ENCODE measurements around the gene MYO1E.

The MYO1E gene

DNA sequence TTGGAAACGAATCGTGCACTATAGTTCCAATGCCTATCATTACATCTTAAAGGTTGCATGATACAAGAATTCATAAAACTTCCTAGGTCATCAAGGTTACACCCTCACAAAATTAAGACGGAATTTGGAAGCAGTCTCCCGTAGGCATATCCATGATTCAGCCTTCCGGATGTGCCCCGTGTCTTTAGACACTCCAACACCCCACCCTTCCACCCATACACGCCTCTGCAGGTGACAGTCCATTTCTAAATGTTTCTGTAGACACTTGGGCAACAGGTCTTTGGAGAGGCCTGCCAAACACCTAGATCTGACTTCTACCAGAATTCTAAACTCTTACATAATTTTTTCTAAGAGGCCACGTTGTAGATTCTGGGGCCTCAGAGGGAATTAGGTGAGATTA lies 116.2 kb downstream of the MYO1E start:
- DNase-seq = no peak

DNA sequence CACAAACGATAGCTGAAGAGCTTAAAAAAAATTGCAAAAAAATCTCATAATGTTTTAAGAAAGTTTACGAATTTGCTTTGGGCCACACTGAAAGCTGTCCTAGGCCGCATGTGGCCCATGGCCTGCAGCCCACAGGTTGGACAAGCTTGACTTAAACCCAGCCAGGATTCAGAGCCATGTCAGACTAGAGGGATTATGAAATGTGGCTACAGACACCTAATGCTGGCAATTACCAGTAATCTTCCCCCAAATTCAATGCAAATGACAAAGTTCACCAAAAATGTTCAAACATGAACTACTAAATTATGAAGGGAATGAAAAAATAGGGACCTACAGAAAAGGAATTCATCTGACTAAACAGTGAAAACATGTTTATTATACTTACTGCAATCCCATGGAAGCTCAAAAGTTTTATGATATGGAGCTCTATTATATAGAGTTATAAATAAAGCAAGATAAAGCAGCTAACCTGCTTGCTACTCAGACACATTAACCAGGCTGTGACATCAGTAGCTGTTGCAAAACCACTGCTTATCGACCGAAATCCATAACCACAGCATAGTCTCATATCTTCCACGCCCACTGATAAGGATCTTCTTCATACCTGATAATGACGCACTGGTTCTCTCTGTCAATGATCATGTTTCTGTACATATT lies 116.9 kb downstream of the MYO1E start:
- no peak for DNase-seq

DNA sequence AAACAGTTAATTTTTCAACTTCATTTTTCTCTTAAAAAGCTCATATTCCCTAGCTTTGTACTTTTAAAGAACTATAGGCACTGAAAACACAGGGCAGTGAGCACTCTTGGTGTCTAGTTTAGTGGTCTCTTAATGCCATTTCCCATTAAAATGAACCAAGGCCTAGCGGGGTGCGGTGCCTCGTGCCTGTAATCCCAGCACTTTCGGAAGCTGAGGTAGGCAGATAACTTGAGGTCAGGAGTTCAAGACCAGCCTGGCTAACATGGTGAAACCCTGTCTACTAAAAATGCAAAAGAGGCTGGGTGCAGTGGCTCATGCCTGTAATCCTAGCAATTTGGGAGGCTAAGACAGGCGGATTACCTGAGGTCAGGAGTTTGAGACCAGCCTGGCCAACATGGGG lies 120.5 kb downstream of the MYO1E start:
- no peak for DNase-seq

GRCh38 chr15:59251001-59251845 lies 121.4 kb downstream of the MYO1E start:
- no peak for DNase-seq

- DNase-seq = no peak
Measured at GRCh38 chr15:59250249-59250648, 122.4 kb downstream of the MYO1E start.

DNA sequence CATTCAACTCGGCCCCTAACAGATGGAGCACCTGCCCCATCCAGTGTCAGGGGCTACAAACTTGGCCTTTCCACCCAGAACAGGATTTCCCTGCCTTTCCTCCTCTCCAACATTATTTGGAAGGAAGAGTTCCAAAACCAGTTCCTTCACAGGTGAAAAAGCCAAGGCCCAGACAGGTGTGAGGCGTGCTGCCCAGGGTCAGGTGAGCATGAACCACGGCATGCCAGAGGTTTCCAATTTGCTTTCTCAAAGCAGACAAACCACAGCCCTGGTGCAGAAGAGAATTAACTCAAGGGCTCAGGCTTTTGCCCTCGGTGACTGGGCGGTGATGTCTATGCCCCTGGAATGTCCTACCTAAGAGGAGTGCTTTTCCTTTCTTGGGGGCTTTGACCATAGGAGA lies 122.9 kb downstream of the MYO1E start:
- DNase-seq = no peak

GRCh38 chr15:59247364-59247763 lies 125.3 kb downstream of the MYO1E start:
- DNase-seq = peak; percentile 70

GRCh38 chr15:59245559-59245958 lies 127.1 kb downstream of the MYO1E start:
- no peak for DNase-seq

DNA sequence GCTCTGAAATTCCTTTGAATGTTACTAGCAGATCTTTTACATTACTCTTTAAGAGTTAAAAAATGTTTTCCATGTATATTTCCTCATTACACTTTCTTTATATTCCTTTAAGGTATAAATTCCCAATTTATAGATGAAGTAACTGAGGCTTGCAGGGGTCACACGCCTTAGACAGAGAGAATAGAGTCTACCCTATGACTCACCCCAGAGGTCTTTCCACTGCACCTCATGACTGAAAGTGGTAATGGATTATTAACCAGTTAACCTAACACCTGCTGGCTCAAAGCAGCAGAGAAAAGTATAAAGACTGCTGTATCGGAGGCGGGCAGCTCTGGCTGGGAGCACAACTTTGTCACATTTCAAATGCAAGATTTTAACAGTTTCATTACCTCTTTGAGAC lies 128.3 kb downstream of the MYO1E start:
- no peak for DNase-seq

DNA sequence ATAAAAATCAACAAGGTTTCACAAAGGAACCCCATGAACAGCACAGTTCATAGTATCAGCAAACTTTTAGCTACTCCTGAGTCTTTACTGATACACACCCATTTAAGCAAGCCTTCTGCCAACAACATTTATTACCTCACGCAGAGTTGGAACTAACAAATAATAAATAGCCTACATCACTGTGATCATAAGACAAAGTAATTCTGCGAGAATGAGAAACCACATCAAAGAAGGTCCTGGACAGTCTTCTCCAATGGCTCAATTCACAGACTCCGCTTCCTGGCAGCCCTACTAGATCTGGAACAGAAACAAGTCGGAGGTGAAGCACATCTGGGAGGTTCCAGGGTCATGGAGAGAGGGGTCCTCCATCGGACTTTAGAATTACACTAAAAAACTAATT lies 129.0 kb downstream of the MYO1E start:
- DNase-seq = no peak

DNA sequence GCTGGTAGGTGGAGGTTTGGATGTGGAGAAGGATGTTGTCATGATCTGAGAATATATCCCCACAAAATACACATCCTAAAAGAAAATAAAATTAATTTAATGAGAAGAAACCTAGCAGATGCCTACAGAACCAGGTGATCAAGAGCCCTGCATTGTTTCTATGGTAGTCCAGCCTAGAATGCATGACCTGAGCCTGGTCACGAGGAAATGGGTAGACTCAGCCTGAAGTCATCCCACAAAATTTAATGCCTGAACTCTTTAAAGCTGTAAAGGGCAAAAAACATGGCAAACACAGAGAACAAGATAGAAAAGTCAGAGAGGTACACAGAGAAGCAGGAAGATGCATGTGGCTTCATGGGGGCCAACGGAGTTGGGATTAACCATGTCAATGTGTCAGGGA lies 130.0 kb downstream of the MYO1E start:
- no peak for DNase-seq

DNA sequence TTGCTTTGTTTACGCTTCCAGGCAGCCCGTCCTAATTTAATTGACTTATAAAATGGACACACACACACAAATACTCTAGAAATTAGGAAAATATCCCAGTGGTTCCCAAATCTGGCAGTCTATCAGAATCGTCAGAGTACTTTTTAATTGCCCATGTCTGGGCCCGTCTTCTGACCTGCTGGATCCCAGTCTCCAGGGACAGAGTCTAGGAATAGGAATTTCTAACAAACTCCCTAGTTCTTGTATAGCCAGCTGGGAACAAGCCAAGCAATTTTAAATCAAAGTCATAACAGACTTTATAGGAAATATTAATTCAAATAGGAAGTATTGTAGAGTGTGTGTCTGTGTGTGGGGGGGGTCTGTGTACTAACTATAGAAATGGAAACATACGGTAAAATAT lies 132.6 kb downstream of the MYO1E start:
- no peak for DNase-seq

DNA sequence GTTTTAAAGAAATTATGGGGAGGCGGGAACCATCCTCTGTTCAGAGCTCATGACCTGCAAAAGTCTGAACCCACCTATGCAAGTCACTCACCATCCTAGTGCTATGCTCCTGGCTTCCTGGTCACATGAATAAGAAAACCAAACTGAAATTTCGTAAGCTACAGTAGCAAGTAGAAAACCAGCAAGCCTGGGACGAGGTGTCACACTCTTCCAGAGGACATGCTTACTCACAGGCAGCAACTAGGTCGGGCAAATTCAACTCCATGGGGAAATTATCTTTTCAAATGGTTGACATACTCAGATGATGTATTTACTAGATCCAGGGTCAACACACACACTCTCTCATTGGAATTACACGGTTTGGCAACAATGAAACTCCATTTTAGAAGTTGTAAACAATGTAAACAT lies 134.7 kb downstream of the MYO1E start:
- DNase-seq = no peak

- DNase-seq = no peak
Measured at GRCh38 chr15:59237119-59237855, 135.4 kb downstream of the MYO1E start.

DNA sequence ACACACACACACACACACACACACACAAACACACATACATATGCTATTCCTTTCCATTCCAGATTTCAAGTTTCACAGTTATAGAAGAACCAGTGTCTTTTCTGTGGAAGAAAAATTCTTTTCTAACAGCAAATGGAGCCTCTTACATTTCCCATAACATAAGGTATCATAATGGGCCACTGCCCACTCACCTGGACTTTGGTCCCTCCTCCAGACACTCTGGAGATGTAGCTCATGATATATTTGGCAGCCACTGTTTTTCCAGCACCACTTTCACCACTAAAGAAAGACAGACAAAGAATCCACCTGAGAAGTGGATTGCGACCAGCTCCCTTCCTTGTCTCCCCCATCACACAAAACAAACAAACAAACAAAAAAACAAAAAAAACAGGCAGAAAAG lies 136.3 kb downstream of the MYO1E start:
- DNase-seq = no peak

DNA sequence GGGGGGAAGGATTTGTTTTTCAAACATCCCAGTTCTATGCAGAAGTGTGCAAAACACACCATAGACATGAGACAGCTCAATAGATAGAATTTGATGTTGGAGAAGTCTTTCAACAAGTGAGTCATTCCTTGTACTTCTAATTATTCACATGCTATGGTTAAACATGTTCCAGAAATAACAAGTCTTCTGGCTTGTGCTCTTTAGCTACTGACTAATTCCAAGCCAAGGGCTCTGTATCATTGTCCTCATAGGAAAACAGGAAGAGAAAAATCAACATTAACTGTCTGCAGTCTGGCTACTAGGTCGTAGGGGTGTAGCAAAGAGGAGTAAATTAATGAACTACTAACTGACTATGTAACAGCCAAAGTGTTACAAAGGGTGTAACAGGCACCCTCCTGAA lies 140.2 kb downstream of the MYO1E start:
- DNase-seq = peak; percentile 93

DNA sequence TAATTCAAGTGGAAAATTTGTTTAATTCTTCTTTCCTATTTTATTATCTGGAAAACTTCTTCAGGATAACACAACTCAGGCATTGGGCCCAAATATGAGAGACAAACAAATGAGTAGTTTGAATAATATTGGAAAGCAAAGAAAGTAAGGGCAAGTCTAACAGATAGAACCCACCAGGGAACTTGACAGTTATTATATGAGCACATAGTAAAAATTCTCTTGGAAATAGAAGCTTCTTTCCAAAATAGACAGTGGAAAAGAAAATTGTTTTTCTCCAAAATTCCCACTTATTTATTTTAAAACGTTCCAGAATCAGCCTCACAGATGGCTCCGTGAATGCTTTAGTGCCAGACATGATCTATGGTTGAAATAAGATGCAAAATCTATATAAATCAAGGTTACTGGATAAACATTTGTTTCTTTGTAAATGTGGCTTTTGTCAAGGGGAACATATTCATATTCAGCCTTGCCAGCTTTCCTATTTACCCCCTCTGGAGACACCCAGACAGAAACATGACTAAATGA lies 142.1 kb downstream of the MYO1E start:
- DNase-seq = no peak

GRCh38 chr15:59229453-59229852 lies 143.2 kb downstream of the MYO1E start:
- DNase-seq = no peak

DNA sequence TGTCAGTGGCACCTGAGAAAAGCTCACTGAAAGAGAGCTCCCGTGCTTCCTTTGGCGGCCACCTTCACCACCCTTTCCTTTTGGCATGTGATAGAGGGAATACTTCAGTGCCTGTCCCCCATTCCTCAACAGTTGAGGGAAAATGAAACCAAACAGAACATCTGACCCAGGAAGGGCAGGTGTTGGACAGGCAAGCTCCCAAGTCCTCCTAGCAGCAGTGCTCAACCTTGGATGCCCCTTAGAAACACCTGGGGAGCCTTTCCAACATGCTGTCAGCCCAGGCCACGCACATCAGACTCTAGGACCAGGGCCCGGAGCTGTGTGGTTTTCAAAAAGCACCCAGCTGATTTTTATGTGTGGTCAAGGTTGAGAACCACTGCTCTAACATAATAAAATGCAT lies 143.7 kb downstream of the MYO1E start:
- no peak for DNase-seq

- no peak for DNase-seq
Measured at GRCh38 chr15:59227021-59227420, 145.7 kb downstream of the MYO1E start.

DNA sequence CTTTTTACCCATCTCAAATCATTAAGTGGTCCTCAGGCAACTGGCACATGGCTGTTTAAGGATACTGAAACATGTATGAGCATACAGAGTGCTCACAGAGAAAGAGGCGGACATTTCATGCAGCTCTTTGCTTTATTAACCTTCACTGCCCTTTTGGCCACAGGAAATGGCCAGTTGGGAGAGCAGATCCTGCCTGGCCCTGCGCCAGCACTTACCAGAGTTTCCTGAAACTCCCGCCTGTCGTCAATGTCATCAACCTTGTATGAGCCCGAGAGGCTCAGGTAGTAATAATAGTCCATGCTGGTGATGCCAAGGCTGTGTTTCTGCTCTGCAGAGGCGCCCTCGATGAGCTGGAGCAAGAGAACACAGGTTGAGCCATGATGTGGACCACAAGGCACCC lies 148.2 kb downstream of the MYO1E start:
- DNase-seq = no peak

GRCh38 chr15:59223736-59224135 lies 148.9 kb downstream of the MYO1E start:
- DNase-seq = no peak

- DNase-seq = no peak
Measured at GRCh38 chr15:59222906-59223550, 149.6 kb downstream of the MYO1E start.

Measured in fibroblast of skin of right biceps (primary cell).